HTERT RPE-1 (cell line): Measurements from ENCODE around the gene JARID2.
"Not testable (repeated sequence)": the region's sequence is repeated elsewhere in the genome, so short reads cannot be mapped to it uniquely, and the experiment has no call there.

Source experiments
- in situ Hi-C: fragments of 300-500 bp; cut with MboI; formaldehyde crosslinking; loops from 4 replicates; pipeline ENCODE4 v1.14.3; 2020; ENCODE audit warnings: low sequenced_read_pairs

JARID2 gene

GRCh38 chr6:15305909-15306308, 60.0 kb downstream of the JARID2 start:
- in situ Hi-C loops, result no loop called here

- in situ Hi-C loops, result no loop called here
Observed at GRCh38 chr6:15308435-15309213, 62.8 kb downstream of the JARID2 start.

- in situ Hi-C loops, result no loop called here
Observed at GRCh38 chr6:15309611-15310283, 63.9 kb downstream of the JARID2 start.

- in situ Hi-C loops, result no loop called here
Observed at GRCh38 chr6:15310680-15311079, 64.8 kb downstream of the JARID2 start.

GRCh38 chr6:15312500-15312899, 66.6 kb downstream of the JARID2 start:
- in situ Hi-C loops, result no loop called here

GRCh38 chr6:15313367-15313766, 67.5 kb downstream of the JARID2 start:
- in situ Hi-C loops, result no loop called here

- in situ Hi-C loops, result no loop called here
Observed at GRCh38 chr6:15316754-15317153, 70.9 kb downstream of the JARID2 start.

- in situ Hi-C loops, result no loop called here
Observed at GRCh38 chr6:15317251-15317650, 71.4 kb downstream of the JARID2 start.

GRCh38 chr6:15317934-15318902, 72.3 kb downstream of the JARID2 start:
- in situ Hi-C loops, result no loop called here

GRCh38 chr6:15319677-15320076, 73.8 kb downstream of the JARID2 start:
- in situ Hi-C loops, result no loop called here

- in situ Hi-C loops, result no loop called here
Observed at GRCh38 chr6:15320693-15321092, 74.8 kb downstream of the JARID2 start.

- in situ Hi-C loops, result no loop called here
Observed at GRCh38 chr6:15322184-15322583, 76.3 kb downstream of the JARID2 start.

GRCh38 chr6:15322781-15323536, 77.1 kb downstream of the JARID2 start:
- in situ Hi-C loops, result no loop called here

- in situ Hi-C loops, result not testable (repeated sequence)
Observed at GRCh38 chr6:15323611-15324010, 77.7 kb downstream of the JARID2 start.

GRCh38 chr6:15324427-15324985, 78.6 kb downstream of the JARID2 start:
- in situ Hi-C loops, result no loop called here

- in situ Hi-C loops, result no loop called here
Observed at GRCh38 chr6:15325540-15325955, 79.7 kb downstream of the JARID2 start.

GRCh38 chr6:15326067-15326614, 80.3 kb downstream of the JARID2 start:
- in situ Hi-C loops, result no loop called here

- in situ Hi-C loops, result no loop called here
Observed at GRCh38 chr6:15327271-15327670, 81.4 kb downstream of the JARID2 start.

- in situ Hi-C loops, result no loop called here
Observed at GRCh38 chr6:15329197-15329671, 83.4 kb downstream of the JARID2 start.
